Caco-2 (cell line): ENCODE results near the gene GSDME. TPM values are rescaled to one million over a fixed set of nuclear protein-coding genes. Genes with fewer than 3 reads are reported as not detected.
A peak's percentile ranks its signal among the peaks of the same experiment; 100 is the strongest.

Experiments used
- BruUV-seq: library from RNA; stranded (reverse); fragments of 400-500 nt; replicated peaks from 2 replicates; lab custom pipeline; 2021; lab: Mats Ljungman, UMichigan
- CTCF ChIA-PET: fragments of 300-600 bp; sonication (Branson Sonifier 250); formaldehyde crosslinking; loops from one replicate; lab custom pipeline; 2022; ENCODE audit warnings: antibody characterized with exemption; lab: Charles Lee
- POLR2A ChIA-PET: fragments of 300-600 bp; sonication (Branson Sonifier 250); formaldehyde crosslinking; loops from one replicate; lab custom pipeline; 2022; ENCODE audit warnings: antibody characterized with exemption; lab: Charles Lee
- DNase-seq, 2 experiments: peaks; one replicate each; pipeline versions ENCODE4 v3.0.0 to v3.0.0-alpha.2; 2020 to 2022
- H3K27me3 ChIP-seq: replicated peaks from 2 replicates; pipeline ENCODE4 v1.6.0; 2011; ENCODE audit warnings: low read length; ENCODE audit not compliant: control insufficient read depth, insufficient read depth
- H3K36me3 ChIP-seq: 2 replicates; pipeline ENCODE4 v1.5.1; 2011; ENCODE audit warnings: low read length; ENCODE audit not compliant: control insufficient read depth, insufficient read depth
- H3K4me1 ChIP-seq: fragments of 250-450 bp; sonication (Bioruptor Pico); 2 replicates; pipeline ENCODE4 v1.5.1; 2020; ENCODE audit warnings: mild to moderate bottlenecking
- H3K4me3 ChIP-seq: 2 replicates; pipeline ENCODE4 v1.5.1; 2011; ENCODE audit warnings: low read depth, mild to moderate bottlenecking, control low read depth, low read length
- H3K9me3 ChIP-seq: fragments of 250-450 bp; sonication (Bioruptor Pico); 2 replicates; pipeline ENCODE4 v1.5.1; 2020; ENCODE audit warnings: mild to moderate bottlenecking, moderate library complexity
- H3K27ac Mint-ChIP-seq: one replicate; pipeline ENCODE4 v1.8.0; 2022; ENCODE audit warnings: mixed read lengths; ENCODE audit not compliant: unreplicated experiment
- H3K27me3 Mint-ChIP-seq: one replicate; pipeline ENCODE4 v1.8.0; 2022; ENCODE audit warnings: mixed read lengths; ENCODE audit not compliant: insufficient read depth, unreplicated experiment
- H3K36me3 Mint-ChIP-seq: one replicate; pipeline ENCODE4 v1.8.0; 2022; ENCODE audit warnings: mild to moderate bottlenecking, mixed read lengths; ENCODE audit not compliant: insufficient read depth, unreplicated experiment
- H3K4me1 Mint-ChIP-seq: one replicate; pipeline ENCODE4 v1.8.0; 2022; ENCODE audit warnings: low read depth, mixed read lengths; ENCODE audit not compliant: unreplicated experiment
- H3K4me3 Mint-ChIP-seq: one replicate; pipeline ENCODE4 v1.8.0; 2022; ENCODE audit warnings: mild to moderate bottlenecking, moderate library complexity, mixed read lengths; ENCODE audit not compliant: unreplicated experiment
- H3K9me3 Mint-ChIP-seq: one replicate; pipeline ENCODE4 v1.8.0; 2022; ENCODE audit warnings: mixed read lengths; ENCODE audit not compliant: unreplicated experiment
- CTCF ChIP-seq, 2 experiments: fragments of 200-600 bp in 1 of 2; IDR thresholded peaks; 1 replicate in 1 of 2; 2 replicates in 1 of 2; pipeline versions ENCODE4 v1.5.1 to v1.8.0; 2011 to 2022; ENCODE audit warnings: antibody characterized with exemption in 1 of 2, control low read depth in 1 of 2, inconsistent platforms in 1 of 2, low read depth in 1 of 2, low read length in 1 of 2, mild to moderate bottlenecking in 1 of 2, moderate library complexity in 1 of 2; ENCODE audit not compliant: insufficient read depth in 1 of 2, severe bottlenecking in 1 of 2, unreplicated experiment in 1 of 2
- intact Hi-C: fragments of 100-400 bp; cut with micrococcal nuclease; formaldehyde crosslinking; loops from one replicate; pipeline ENCODE4 v1.10.0; 2022; ENCODE audit not compliant: unreplicated experiment
- total RNA-seq: library from RNA; stranded (reverse); gene quantifications from 2 replicates; pipeline ENCODE4 v1.2.3, GENCODE V29; 2022

GSDME gene
- total RNA-seq, 1 experiment from 2014 or later = 35.2 TPM

- BruUV-seq = no TSS peak
- CTCF ChIA-PET = interaction anchor here (1.1 to 1.5 kb wide), 2 partner anchors 36 to 61 kb away, joined by 3 to 4 read pairs; no protein-coding TSS in a partner anchor
- no peaks in the 10 kb centered on the region for H3K9me3 Mint-ChIP-seq
Observed at GRCh38 chr7:24751484-24751883, 5.8 kb downstream of the GSDME start.

GRCh38 chr7:24750441-24751055 lies 6.7 kb downstream of the GSDME start:
- H3K27ac Mint-ChIP-seq = peak overlapping the region; percentile 50
- BruUV-seq = no TSS peak
- H3K4me1 ChIP-seq = peaks cover 48% of the 10 kb centered on the region
- TF ChIP-seq CTCF (IDR thresholded peaks at IDR 0.05; ENCODE audit: insufficient read depth in 1 of 2, low read depth in 1 of 2, low read length in 1 of 2, severe bottlenecking in 1 of 2, unreplicated experiment in 1 of 2) = no peak
- no peaks in the 10 kb centered on the region for H3K9me3 ChIP-seq
- H3K36me3 ChIP-seq = no peaks in the 10 kb centered on the region
- H3K27me3 ChIP-seq = no peaks in the 10 kb centered on the region
- intact Hi-C loops = no loop called here
- peaks cover 8% of the 10 kb centered on the region for H3K36me3 Mint-ChIP-seq
- no peak for DNase-seq
- peaks cover 20% of the 10 kb centered on the region for H3K4me1 Mint-ChIP-seq
- H3K4me3 Mint-ChIP-seq = no peak overlapping the region
- H3K4me3 ChIP-seq = no peak overlapping the region
- POLR2A ChIA-PET = no interaction called here
- H3K9me3 Mint-ChIP-seq = no peaks in the 10 kb centered on the region
- CTCF ChIA-PET = no interaction called here
- no peaks in the 10 kb centered on the region for H3K27me3 Mint-ChIP-seq

More at GRCh38 chr7:24751484-24751883, 5.8 kb downstream of the GSDME start:
- H3K36me3 ChIP-seq = no peaks in the 10 kb centered on the region
- Mint-ChIP-seq H3K27me3 (no peaks in the 10 kb centered on the region), H3K4me3 (no peak overlapping the region), H3K4me1 (peaks cover 27% of the 10 kb centered on the region), H3K27ac (no peak overlapping the region), H3K36me3 (peaks cover 8% of the 10 kb centered on the region)
- H3K4me1 ChIP-seq = peaks cover 44% of the 10 kb centered on the region
- intact Hi-C loops = no loop called here
- no peak for TF ChIP-seq CTCF (IDR thresholded peaks at IDR 0.05; ENCODE audit: insufficient read depth in 1 of 2, low read depth in 1 of 2, low read length in 1 of 2, severe bottlenecking in 1 of 2, unreplicated experiment in 1 of 2)
- H3K9me3 ChIP-seq = no peaks in the 10 kb centered on the region
- no peak for DNase-seq
- no peak overlapping the region for H3K4me3 ChIP-seq
- no peaks in the 10 kb centered on the region for H3K27me3 ChIP-seq
- POLR2A ChIA-PET = no interaction called here

- TF ChIP-seq CTCF (IDR thresholded peaks at IDR 0.05; ENCODE audit: insufficient read depth in 1 of 2, low read depth in 1 of 2, low read length in 1 of 2, severe bottlenecking in 1 of 2, unreplicated experiment in 1 of 2) = no peak
- Histone ChIP-seq H3K4me1 (peaks cover 51% of the 10 kb centered on the region), H3K4me3 (no peak overlapping the region), H3K36me3 (no peaks in the 10 kb centered on the region), H3K9me3 (no peaks in the 10 kb centered on the region), H3K27me3 (no peaks in the 10 kb centered on the region)
- H3K4me1 Mint-ChIP-seq = peaks cover 37% of the 10 kb centered on the region
- H3K27me3 Mint-ChIP-seq = no peaks in the 10 kb centered on the region
- POLR2A ChIA-PET = no interaction called here
- H3K9me3 Mint-ChIP-seq = no peaks in the 10 kb centered on the region
- H3K36me3 Mint-ChIP-seq = peaks cover 26% of the 10 kb centered on the region
- no peak for DNase-seq
- intact Hi-C loops = no loop called here
- CTCF ChIA-PET = no interaction called here
- no TSS peak for BruUV-seq
- no peak overlapping the region for H3K27ac Mint-ChIP-seq
- H3K4me3 Mint-ChIP-seq = no peak overlapping the region
Observed at GRCh38 chr7:24748521-24748920, 8.7 kb downstream of the GSDME start.
